Astrocyte (in vitro differentiated cells and primary cell): ENCODE results near the gene CHCHD6. TPM values are rescaled to one million over a fixed set of nuclear protein-coding genes. Genes with fewer than 3 reads are reported as not detected.

Experiments
- DNase-seq: peaks from one replicate; pipeline ENCODE4 v3.0.0-alpha.2; 2010; ENCODE audit warnings: low read depth
- FAIRE-seq: peaks from 2 replicates; lab custom pipeline; 2011; peaks lifted over from hg19 to GRCh38; lab: Jason Lieb, UNC
- H2AFZ ChIP-seq: 2 replicates; pipeline ENCODE4 v1.6.0; 2012; ENCODE audit warnings: low read depth, low read length, inconsistent platforms
- H3K27ac ChIP-seq: 2 replicates; pipeline ENCODE4 v1.5.1; 2011; ENCODE audit warnings: low read depth, low read length, inconsistent platforms
- H3K27me3 ChIP-seq: 2 replicates; pipeline ENCODE4 v1.6.0; 2011; ENCODE audit warnings: low read length, inconsistent platforms; ENCODE audit not compliant: insufficient read depth
- H3K36me3 ChIP-seq: 2 replicates; pipeline ENCODE4 v1.5.1; 2011; ENCODE audit warnings: low read length, inconsistent platforms; ENCODE audit not compliant: insufficient read depth
- H3K4me1 ChIP-seq: 2 replicates; pipeline ENCODE4 v1.5.1; 2011; ENCODE audit warnings: low read length, inconsistent platforms; ENCODE audit not compliant: insufficient read depth
- H3K4me2 ChIP-seq: 2 replicates; pipeline ENCODE4 v1.6.0; 2012; ENCODE audit warnings: low read length, inconsistent platforms
- H3K4me3 ChIP-seq: 2 replicates; pipeline ENCODE4 v1.5.1; 2011; ENCODE audit warnings: low read depth, mild to moderate bottlenecking, low read length, inconsistent platforms; ENCODE audit not compliant: insufficient read depth
- H3K79me2 ChIP-seq: 2 replicates; pipeline ENCODE4 v1.6.0; 2012; ENCODE audit warnings: mild to moderate bottlenecking, low read length, inconsistent platforms; ENCODE audit not compliant: insufficient read depth
- H3K9ac ChIP-seq: 2 replicates; pipeline ENCODE4 v1.6.0; 2012; ENCODE audit warnings: mild to moderate bottlenecking, low read length, inconsistent platforms
- H3K9me3 ChIP-seq: 2 replicates; pipeline ENCODE4 v1.5.1; 2012; ENCODE audit warnings: low read depth, mild to moderate bottlenecking, low read length, inconsistent platforms; ENCODE audit not compliant: insufficient read depth
- H4K20me1 ChIP-seq: 2 replicates; pipeline ENCODE4 v1.6.0; 2012; ENCODE audit warnings: low read length, inconsistent platforms; ENCODE audit not compliant: insufficient read depth
- H3K27ac Mint-ChIP-seq: one replicate; pipeline ENCODE4 v1.8.0; 2021; ENCODE audit warnings: mild to moderate bottlenecking, mixed read lengths; ENCODE audit not compliant: unreplicated experiment
- H3K27me3 Mint-ChIP-seq: one replicate; pipeline ENCODE4 v1.8.0; 2021; ENCODE audit warnings: low read depth, mixed read lengths; ENCODE audit not compliant: unreplicated experiment
- H3K36me3 Mint-ChIP-seq: one replicate; pipeline ENCODE4 v1.8.0; 2021; ENCODE audit warnings: low read depth, mixed read lengths; ENCODE audit not compliant: unreplicated experiment
- H3K4me1 Mint-ChIP-seq: one replicate; pipeline ENCODE4 v1.8.0; 2021; ENCODE audit warnings: low read depth, mixed read lengths; ENCODE audit not compliant: unreplicated experiment
- H3K4me3 Mint-ChIP-seq: one replicate; pipeline ENCODE4 v1.8.0; 2021; ENCODE audit warnings: mild to moderate bottlenecking, moderate library complexity, mixed read lengths; ENCODE audit not compliant: unreplicated experiment
- H3K9me3 Mint-ChIP-seq: one replicate; pipeline ENCODE4 v1.8.0; 2021; ENCODE audit warnings: mild to moderate bottlenecking, mixed read lengths; ENCODE audit not compliant: unreplicated experiment
- EZH2 ChIP-seq: IDR thresholded peaks from 2 replicates; pipeline ENCODE4 v1.6.1; 2012; ENCODE audit warnings: mild to moderate bottlenecking, low read length, inconsistent platforms; ENCODE audit not compliant: insufficient read depth
- total RNA-seq: library from RNA; stranded (reverse); gene quantifications from 2 replicates; pipeline ENCODE4 v1.2.1, GENCODE V29; 2021
- TF ChIP-seq, protein P1 (sequence below): IDR thresholded peaks from 2 replicates; pipeline ENCODE4 v1.5.1; 2011; ENCODE audit warnings: low read depth, mild to moderate bottlenecking, inconsistent platforms, low read length, moderate library complexity; ENCODE audit not compliant: insufficient read depth

CHCHD6 gene
- total RNA-seq, 1 donor from 2014 or later: 21.1 TPM

DNA sequence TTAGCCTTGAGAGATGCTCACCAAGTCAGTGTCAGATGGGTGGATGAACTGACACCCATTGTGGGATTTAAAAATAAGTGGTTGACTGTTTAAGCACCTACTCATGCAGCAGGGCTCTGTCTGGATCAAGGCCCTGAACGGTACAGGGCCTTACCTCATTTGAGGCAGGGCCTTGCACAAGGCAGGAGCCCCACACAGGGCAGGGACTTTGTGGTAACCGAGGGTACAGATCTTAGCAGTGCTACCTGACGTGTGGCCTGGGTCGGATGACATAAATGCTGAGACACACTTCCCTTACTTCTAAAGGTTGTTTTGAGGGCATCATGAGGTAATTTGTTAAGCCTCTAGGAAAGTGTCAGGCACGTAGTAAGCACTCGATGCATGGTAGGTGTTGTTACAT lies 219.4 kb downstream of the CHCHD6 start:
- TF ChIP-seq EZH2: no peak
- TF ChIP-seq, protein P1, sequence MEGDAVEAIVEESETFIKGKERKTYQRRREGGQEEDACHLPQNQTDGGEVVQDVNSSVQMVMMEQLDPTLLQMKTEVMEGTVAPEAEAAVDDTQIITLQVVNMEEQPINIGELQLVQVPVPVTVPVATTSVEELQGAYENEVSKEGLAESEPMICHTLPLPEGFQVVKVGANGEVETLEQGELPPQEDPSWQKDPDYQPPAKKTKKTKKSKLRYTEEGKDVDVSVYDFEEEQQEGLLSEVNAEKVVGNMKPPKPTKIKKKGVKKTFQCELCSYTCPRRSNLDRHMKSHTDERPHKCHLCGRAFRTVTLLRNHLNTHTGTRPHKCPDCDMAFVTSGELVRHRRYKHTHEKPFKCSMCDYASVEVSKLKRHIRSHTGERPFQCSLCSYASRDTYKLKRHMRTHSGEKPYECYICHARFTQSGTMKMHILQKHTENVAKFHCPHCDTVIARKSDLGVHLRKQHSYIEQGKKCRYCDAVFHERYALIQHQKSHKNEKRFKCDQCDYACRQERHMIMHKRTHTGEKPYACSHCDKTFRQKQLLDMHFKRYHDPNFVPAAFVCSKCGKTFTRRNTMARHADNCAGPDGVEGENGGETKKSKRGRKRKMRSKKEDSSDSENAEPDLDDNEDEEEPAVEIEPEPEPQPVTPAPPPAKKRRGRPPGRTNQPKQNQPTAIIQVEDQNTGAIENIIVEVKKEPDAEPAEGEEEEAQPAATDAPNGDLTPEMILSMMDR: no peak
- H4K20me1 ChIP-seq: no peaks in the 10 kb centered on the region

DNA sequence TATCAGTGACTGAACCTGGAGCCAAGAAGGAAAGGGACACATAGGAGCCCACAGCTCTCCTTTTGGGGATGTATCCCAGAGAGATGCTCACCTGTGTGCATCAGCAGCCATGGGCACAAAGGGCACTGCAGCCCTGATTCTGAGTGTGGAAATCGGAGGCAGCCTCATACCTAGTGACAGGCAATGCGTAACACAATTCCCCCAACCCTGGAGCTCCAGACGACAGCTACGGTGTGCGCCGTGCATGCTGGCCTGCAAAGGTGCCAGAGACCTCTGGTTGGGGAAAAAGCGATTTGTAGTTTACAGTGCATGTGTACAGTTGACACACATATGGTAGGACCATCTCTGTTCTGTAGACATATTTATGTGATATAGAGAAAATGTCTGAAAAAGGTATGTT lies 219.9 kb downstream of the CHCHD6 start:
- no peak for FAIRE-seq
- H2AFZ ChIP-seq: no peak overlapping the region
- TF ChIP-seq, protein P1: no peak
- TF ChIP-seq EZH2: no peak
- H3K4me2 ChIP-seq: no peak overlapping the region
- H3K27ac ChIP-seq: no peak overlapping the region
- Mint-ChIP-seq H3K27ac (no peak overlapping the region), H3K36me3 (no peaks in the 10 kb centered on the region), H3K4me1 (peaks cover 34% of the 10 kb centered on the region), H3K9me3 (peaks cover 1% of the 10 kb centered on the region), H3K4me3 (no peak overlapping the region), H3K27me3 (no peaks in the 10 kb centered on the region)
- no peak overlapping the region for H3K9ac ChIP-seq
- H4K20me1 ChIP-seq: no peaks in the 10 kb centered on the region
- H3K27me3 ChIP-seq: no peaks in the 10 kb centered on the region
- no peaks in the 10 kb centered on the region for H3K36me3 ChIP-seq
- H3K4me3 ChIP-seq: no peak overlapping the region
- DNase-seq: no peak
- H3K4me1 ChIP-seq: peaks cover 32% of the 10 kb centered on the region
- no peaks in the 10 kb centered on the region for H3K79me2 ChIP-seq
- no peaks in the 10 kb centered on the region for H3K9me3 ChIP-seq

More for the DNA sequence above, 219.4 kb downstream of the CHCHD6 start:
- no peaks in the 10 kb centered on the region for H3K27me3 ChIP-seq
- Mint-ChIP-seq H3K9me3 (peaks cover 1% of the 10 kb centered on the region), H3K4me1 (peaks cover 34% of the 10 kb centered on the region), H3K4me3 (no peak overlapping the region), H3K36me3 (no peaks in the 10 kb centered on the region), H3K27ac (no peak overlapping the region), H3K27me3 (no peaks in the 10 kb centered on the region)
- peaks cover 32% of the 10 kb centered on the region for H3K4me1 ChIP-seq
- no peak overlapping the region for H3K27ac ChIP-seq
- H3K9me3 ChIP-seq: no peaks in the 10 kb centered on the region
- FAIRE-seq: no peak
- H3K9ac ChIP-seq: no peak overlapping the region
- H2AFZ ChIP-seq: no peak overlapping the region
- H3K4me3 ChIP-seq: no peak overlapping the region
- H3K79me2 ChIP-seq: no peaks in the 10 kb centered on the region
- H3K36me3 ChIP-seq: no peaks in the 10 kb centered on the region
- DNase-seq: no peak
- H3K4me2 ChIP-seq: no peak overlapping the region

DNA sequence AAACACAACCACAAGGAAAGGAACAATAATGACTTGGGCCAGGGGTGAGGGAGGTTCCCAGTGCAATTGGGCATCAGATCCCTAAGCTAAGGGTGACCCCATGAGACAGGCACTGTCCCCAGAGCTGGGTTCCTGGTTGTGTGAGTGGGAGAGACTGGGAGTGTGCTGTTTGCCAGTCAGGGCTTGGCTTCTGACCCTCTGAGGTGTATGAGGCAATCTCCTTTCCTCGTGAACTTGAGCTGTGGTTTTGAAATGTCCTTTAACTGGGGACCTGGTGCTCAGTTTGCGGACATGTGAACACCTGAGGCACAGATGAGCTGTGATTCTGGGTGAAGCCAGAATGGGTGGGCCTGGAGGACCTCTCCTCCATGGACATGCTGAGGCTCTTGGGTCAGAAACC lies 220.4 kb downstream of the CHCHD6 start:
- Mint-ChIP-seq H3K4me1 (peaks cover 34% of the 10 kb centered on the region), H3K36me3 (no peaks in the 10 kb centered on the region), H3K27ac (no peak overlapping the region), H3K4me3 (no peak overlapping the region), H3K9me3 (peaks cover 1% of the 10 kb centered on the region), H3K27me3 (no peaks in the 10 kb centered on the region)
- DNase-seq (no peak), FAIRE-seq (no peak)
- Histone ChIP-seq H3K4me3 (no peak overlapping the region), H3K27me3 (no peaks in the 10 kb centered on the region), H2AFZ (no peak overlapping the region), H3K4me1 (peaks cover 32% of the 10 kb centered on the region), H3K4me2 (no peak overlapping the region), H3K9ac (no peak overlapping the region), H3K9me3 (no peaks in the 10 kb centered on the region), H3K27ac (no peak overlapping the region), H3K79me2 (no peaks in the 10 kb centered on the region), H4K20me1 (no peaks in the 10 kb centered on the region), H3K36me3 (no peaks in the 10 kb centered on the region)
- TF ChIP-seq EZH2: no peak
- TF ChIP-seq, protein P1: no peak
